ENCODE results near the gene SENP1.

The SENP1 gene

DNA sequence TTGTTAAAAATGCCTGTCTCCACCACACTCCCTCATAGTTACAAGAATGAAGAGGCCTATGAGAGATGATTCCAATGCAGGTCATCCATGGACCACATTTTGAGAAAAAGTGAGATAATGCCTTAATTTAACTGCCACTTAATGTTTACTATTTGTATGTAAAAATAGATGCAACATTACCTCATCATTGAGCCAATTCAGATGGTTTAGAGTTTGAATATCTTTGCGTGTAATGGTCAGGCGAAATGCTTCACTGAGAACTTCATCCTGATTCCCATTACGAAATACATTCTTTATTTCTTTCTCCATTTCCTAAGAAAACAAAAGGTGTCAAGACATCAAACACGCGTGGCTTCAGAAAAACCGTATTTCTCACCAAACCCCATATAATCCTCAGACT lies 42.3 kb downstream of the SENP1 start:
- no peak for DNase-seq

DNA sequence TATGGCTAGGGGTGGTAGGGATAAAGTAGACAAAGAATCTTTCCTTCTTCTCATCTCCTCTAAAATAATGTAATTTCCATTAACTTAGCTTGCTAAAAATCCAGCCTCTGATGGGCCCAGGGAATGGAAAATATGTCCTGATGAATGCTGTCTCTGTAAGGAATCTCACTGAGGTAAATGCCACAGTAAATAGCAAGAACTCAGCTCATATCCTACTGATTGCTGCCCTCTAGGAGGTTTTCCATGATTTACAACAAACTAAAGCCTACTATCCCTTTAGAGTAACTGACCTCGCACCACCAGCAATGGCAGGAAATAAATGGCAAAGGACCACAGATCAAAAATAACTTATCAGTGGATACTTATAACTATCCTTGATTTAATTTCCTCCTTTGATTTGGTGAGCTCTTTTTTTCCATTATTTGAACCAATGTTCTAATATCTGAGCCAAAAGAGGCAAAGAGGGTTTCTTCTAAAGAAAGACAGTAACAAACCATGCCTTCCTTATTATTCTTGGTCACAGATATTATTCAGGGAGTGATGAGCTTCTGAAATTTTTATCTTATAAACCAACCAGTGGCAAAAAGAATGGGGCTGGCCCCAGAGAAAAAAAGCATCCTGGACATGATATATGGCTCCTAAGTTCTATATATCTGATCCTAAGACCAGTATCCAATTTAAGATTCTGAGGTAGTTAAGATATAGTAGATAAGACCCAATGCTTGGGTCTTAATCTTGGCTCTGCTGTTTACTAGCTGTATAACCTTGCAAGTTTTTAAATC lies 43.8 kb downstream of the SENP1 start:
- no peak for DNase-seq

DNA sequence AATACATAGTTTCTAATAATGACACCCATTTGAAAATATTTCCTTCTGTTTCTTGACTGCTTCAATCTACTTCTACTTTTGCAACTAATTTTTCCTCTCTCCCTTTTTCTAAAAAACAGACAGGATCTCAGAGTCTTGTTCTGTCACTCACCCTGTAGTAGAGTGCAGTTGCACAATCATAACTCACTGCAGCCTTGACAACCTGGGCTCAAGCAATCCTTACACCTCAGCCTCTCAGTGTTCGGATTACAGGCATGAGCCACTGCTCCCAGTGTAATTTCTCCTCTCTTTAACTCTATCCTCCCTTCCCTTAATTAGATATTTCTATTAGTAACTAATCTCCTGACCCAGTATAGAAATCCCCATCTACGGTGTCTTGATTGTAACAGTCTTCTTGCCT lies 45.4 kb downstream of the SENP1 start:
- DNase-seq, result no peak

DNA sequence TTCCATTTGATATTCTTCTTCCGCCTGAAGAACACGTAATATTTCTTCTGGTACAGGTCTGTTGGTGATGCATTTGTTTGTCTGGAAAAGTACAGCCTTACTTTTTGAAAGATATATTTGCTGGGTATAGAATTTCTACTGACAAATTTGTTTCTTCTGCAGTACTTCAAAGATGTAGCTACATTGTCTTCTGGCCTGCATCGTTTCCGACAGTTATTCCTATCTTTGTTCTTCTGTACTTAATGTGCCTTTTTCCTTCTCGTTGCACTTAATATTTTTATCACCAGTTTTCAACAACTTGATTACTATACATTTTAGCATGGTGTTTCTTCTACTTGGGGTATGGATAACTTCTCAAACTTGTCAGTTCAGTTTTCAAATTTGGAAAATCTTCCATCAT lies 47.1 kb downstream of the SENP1 start:
- no peak for DNase-seq

DNA sequence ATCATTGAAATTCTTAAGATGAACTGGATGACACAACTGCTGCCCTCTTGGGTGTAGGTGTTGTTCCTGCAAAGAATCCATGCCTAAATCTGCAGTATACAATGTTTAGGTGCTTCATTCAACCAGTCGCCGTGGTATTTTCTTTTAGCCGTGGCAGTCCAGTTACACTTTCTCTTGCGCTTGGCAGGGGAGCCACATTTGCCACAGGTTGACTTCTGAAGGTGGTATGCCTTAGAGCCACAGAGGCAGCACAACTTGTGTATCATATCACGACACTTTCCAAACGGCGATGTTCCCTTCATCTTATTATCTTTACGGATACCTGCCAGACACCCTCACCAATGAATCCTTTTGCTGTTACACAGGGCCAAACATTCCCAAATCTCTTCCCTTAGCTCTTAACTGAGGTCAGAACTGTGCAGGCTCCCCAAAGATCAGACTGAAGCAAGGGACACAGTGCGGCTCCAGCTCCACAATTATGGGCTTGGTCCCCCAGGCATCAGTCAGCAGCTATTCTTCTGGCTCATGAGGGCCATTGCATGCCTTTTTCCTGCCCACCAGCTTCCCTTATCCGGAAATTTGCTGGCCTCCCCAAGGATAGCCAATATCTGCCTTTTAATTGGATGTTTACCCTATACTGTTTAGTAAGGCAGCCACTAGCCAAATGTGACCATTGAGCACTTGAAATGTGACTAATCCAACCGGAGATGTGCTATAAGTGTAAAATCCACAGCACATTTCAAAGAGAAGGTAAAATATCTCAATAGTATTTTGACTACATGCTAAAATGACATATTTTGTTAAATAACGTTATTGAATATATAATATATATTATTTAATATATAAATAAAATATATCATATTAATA lies 50.7 kb downstream of the SENP1 start:
- no peak for DNase-seq

DNA sequence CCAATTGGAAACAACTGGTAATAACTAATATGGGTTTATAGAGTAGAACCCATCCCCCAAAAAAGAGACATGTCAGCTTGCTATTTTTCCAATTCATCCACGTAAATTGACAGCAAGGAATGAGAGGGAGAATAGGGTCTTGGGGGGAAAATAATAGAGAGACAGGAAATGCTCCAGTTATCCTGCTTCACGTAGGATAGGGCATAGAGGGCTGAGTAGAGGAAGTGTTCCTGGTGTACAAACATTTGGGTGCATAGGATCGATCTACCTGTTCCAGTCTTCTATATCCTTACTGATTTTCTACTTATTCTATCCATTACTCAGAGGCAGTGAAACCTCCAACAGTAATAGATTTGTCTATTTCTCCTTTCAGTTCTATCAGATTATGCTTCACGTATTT lies 52.0 kb downstream of the SENP1 start:
- no peak for DNase-seq

DNA sequence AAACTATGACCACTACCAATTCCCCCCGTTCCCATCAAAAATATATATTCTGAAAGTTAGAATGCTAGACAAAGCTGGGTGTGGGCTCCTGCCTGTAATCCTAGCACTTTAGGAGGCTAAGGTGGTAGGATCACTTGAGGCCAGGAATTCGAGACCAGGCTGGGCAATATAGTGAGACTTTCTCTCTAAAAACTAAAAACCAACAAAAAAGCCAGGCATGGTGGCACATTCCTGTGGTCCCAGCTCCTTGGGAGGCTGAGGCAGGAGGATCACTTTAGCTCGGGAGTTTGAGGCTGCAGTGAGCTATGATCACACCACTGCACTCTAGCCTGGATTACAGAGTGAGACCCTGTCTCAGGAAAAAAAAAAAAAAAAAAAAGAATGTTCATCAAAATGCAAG lies 52.8 kb downstream of the SENP1 start:
- DNase-seq, result no peak

DNA sequence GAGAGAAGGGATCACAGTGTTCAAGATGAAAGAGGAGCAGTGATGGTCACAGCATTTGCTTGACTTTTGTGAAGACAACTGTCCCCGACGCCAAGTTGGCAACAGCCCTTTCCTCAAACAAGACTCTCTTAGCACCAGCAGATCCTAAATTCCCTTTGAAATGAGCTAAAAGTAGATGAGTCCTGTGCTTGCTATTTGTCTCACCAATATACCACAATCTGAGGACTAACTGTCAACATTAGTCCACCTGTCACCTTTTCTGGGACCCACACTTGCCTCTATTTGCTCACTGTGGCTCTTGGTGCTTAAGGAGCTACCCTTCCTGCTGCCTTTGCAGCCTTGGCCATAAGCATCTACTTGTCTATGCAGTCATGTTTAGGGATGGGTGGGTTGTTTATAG lies 54.2 kb downstream of the SENP1 start:
- DNase-seq, result no peak

DNA sequence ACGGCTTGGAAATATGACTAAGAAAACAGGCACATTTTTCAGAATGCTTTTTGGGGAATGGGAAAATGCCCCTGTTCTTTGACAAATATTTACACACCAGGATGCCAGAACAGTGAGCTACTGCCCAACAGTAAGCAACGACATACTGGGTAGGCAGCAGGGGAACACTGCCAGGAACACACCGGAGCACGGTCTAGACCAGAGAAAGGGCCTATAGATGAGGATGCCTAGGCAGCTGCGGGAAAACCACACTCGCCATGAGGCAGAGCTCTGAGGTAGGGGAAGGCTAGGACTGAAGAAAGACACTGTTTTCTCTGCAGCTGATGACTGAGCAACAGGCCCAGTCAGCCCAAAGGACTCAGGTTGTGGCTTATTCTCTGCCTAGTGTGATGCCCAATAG lies 55.7 kb downstream of the SENP1 start:
- no peak for DNase-seq

DNA sequence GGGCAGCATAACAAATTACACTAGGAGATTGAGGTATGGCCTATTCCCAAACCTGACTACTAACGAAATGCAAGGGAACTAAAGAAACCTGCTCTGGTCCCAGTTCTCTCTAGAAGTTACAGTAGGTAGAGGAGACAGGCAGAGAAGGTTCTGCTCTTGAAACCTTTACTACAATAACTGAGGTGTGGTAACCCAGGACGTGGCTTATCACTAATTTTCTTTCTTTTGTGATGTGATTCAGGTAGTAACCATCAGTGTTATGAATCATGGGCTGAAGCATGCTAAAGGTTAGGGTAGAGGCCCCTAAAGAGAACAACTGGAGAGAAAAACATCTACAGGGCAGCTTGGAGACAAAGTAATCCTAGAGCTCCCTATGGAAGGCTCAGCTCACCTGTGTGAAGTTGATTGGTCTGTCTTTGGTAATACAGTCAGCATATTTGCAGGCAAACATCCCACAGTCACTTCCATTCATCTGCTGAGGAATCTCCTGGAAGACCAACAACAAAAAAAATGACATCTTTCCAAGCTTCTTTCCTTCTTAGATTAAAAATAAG lies 59.8 kb downstream of the SENP1 start:
- no peak for DNase-seq

DNA sequence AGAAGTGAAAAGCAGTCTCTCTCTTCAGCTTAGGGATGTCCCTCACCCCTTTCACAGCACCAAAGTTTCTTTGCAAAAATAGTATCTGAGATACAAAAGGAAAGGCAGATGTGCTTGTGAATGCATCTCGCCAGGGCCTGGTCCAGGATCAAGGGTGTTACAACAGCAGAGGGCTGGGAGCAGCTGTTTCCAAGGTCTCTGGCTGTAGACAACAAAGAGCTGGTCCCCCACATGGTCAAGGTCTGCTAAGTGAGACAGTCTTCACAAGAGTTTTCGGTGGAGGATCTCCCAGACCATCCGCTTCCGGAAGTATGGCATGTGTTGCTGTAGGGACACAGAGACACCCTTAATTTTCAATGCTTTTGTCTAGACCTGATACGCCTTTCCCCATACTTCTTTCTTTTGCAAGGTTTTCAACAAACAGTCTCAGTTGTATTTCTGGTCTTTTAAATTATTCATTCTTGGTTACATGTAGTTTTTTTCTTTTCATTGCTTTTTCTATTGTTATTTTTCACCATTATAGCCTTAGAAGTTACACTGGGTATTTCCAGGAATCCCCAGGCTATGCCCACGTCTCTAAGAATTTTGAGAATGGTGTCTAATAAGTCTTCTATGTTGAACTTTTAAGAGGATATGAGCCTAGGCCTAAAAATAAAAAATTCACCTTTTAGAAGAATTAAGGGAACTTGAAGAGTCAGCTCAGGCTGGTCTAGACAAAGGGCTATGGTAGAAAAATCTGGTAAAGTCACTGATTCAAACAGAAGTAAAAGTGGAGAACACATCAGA lies 60.6 kb downstream of the SENP1 start:
- DNase-seq, result no peak

DNA sequence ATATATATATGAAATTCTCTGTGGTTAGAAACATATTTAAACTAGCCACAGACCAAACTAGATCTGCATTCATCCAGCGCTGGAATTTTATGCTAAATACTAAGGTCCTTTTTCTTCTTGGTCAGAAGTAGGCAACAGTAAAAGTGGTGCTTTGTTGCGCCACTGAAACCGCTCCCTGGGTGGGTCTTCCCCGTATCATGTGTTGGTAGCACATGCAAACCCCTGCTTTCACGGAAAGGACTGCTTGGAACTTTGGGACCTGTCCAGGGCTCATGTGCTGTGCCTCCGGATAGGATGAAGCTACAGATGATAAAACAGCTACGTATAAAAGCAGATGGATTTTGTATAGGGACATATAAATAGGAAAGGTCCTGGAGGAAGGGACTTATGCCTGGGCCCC lies 61.5 kb downstream of the SENP1 start:
- DNase-seq, result no peak

DNA sequence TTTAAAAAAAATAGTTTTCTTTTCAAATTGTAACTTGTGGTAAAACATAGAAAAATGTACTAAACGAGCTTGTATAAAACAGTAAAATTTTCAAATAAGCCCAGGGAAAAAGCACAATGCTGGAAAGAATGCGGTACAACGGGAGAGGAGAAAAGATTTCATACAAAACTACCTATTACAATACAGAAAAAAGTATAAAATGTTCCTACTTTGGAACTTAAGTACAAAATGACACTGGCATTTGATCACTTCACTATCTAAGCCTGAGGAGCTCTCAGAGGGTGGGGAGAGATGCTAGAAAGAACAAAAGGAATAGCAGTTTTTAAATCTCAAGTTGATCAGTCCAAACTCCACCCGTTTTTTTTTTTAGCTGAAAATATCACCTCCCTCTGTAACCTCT lies 62.1 kb downstream of the SENP1 start:
- no peak for DNase-seq

DNA sequence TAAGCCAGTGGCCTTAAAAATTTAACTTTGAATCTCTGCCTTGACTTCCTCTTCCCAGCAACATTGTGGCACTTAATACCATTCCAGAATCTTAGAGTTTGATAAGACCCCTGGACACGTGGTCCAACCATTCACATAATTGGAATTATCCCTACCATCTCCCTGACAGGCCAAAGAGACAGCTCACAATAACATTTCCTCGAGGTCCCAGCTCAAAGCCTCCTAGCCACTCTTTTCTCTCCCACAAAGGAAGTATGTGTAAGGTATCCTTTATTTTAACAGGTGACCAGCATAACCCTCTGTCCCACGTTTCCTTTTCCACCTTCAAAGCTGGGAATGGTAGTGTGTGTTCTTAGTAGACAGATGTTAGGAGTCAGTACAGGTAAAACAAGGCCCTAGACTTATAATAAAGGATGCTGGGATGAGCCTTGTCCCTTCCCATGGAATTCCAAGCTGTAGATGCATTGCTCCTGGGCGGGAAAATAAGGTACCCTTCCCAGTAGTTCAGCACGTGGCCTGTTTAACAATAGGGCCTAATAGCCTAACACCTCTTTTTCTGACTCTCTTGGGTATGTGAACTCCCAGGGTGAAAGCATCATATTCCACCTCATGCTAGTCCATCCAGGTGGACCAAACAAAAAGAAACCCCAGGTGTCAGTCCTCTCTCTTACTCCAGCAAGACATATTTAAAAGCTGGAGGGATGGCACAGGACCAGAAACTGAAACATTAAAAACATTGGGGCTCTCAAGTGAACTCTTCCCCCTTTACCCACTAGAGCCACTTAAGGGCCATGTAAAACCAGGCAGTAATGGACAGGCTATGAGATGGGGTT lies 64.1 kb downstream of the SENP1 start:
- DNase-seq, result no peak

DNA sequence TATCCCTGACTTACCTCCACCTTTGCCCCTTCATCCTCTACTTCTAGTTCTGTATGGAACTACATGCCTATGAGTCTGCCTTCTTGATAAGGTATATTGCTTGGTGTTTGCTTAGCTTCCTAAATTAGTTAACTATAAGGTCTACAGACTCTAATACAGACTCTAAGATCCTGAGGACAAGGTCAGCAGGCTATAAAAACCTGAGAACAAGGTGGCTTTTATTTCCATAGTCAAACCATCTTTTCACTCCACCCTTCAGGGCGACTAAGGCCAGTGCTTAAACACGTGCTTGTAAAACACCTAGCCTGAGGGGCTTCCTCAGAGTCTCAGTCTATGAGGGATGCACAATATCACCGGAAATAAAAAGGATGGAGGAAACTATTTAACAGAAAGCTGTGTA lies 65.5 kb downstream of the SENP1 start:
- no peak for DNase-seq

DNA sequence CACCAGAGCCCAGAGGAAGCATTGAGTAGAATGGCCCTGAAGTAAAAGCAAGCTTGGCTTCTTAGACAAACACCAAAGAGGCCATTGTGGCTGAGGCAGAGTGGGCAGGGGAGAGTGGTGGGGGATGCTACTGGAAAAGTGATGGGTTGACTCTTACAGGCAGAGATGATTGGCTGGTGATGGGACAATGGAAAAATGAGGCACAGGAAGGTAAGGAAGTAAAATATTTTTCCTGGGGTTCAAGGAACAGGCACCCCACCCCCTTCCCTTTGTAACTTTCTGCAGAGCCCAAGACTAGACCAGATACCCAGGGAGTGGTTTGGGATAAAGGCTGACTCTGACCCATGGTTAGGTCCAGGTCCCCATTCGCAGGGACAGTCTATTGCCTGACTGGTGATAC lies 66.7 kb downstream of the SENP1 start:
- no peak for DNase-seq

DNA sequence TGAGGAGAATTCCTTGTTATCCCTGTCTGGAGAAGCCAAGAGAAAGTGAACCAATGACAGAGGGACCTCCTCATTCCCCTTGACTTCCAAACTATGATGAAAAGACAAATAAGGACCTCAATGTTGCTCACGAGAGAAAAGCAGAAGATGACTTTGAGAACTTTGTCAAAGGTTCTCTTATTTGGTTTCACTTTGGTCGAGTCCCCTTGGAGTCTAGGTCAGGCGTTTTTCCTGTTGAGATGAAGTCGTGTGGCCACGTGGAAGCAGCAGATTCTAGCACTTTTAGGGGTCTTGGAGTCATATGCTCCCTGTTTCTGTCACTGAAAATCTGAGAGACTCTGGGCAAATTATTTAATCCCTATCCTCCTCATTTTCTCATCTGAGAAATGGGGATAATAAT lies 67.8 kb downstream of the SENP1 start:
- DNase-seq, result no peak

DNA sequence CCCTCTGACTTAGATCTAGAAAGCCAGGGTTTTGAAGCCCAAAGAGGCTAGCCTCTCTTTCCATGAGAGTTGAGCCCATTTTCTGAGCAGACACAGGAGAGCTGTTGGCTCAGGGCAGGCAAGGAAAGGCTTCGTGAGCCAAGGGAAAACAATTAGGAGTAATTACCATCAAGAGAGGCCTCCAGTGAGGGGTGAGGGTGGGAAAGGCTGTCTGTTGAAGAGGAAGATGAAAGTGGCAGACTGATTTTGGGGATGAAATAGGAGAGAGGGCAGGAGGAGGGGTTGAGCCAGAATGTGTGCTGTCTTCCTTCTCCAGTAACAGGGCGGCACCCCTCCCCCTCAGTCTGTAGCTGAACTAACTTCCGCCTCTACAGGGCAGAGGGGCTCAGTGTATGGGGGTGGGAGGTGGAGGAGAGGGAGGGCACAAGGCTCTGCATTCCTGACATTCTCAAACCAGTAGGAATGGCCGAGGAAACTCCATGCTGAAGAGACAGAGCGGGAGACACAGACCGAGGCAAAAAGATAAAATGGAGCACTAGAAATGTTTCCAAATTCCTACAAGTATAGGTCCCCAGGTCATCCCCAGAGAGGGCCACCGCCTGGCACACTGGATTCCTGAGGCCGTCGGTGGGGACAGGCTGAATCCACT lies 68.5 kb downstream of the SENP1 start:
- DNase-seq, result no peak

DNA sequence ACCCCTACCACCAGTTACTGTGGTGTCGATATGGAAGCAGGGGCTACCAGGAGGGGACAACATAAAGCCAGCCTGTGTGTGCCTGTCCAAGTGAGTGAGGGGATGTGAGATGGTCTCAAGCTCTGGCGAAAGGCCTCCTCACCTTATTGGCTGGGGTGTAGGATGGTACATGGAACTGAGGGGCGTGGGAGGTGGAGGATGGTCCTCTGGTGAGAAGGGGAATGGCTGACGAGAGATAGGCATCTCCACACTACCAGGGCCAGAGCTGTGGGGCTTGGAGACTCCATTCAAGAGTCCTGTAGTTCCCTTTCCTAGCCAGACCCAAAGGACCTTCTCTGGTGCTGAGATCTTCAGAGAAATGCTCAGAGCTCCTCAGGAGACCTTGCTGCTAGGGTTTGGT lies 69.1 kb downstream of the SENP1 start:
- DNase-seq, result no peak

DNA sequence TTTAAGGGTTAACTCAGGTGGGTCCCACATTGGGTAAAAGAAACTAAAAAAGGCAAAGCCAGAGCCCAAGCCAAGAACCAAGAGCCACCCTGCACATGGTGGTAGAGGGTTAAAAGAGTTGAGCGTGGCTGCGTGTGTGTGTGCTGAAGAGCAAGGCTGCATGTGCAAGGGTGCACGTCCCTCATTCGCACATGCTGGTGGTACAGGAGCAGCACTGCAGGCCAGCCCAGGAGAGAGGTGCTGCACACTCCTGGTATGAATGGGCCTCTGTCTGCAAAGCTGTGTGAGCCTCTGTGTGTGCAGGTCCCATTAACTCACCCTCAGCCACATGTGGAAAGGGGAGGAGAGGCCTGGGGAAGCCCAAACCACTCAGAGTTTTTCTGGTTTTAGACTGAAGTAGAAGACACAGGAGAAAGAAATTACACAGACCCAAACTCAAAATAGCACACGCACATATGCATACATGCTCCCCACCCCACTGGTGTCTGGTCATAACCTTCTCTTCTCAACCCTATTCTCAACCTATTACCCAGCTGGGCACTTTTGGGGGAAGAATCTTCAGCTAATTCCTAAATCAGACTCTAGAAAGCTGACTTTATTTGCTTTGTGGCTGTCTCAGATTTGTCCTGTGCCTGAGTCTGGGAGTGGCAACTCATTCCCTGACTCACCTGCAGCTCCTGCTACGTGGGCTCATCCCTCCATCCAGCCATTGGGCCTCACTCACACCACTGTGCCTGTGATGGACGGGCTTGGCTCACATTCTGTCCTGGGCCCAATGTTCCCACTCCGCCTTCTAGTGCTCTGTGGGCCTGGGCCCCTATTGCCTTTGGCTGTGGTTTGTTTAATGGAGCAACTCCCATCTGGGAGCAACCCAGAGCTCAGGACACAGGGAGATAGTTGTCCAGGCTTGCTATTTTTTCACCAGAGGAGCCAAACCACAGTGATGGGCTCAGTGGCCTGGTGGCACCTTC lies 70.8 kb downstream of the SENP1 start:
- DNase-seq, result no peak

DNA sequence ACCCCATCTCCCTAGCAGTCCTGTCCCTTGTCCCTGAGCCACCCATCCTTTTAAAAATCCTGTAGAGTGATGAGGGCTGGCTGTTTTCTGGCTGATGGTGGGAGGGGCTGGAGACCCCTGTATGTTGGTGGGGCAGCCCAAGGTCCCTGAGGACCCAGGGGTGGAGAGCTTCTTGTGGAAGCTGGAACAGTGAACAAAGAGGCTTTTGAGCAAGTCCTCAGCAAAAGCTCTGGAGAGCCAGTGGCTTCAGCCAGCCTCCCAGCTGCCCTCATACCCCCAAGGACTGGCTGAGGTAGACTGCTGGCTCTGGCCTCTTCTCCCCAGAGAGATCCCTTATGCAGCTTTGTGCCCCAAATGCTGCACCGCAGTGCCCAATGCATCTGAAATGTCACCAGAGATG lies 72.4 kb downstream of the SENP1 start:
- no peak for DNase-seq
